Stimulated activated naive CD4-positive, alpha-beta T cell treated with Interleukin-2 at 50 U/mL for 16 hours (primary cell): ENCODE data around the gene AFDN.

Experiments
- DNase-seq: peaks from one replicate; lab custom pipeline; 2025; lab: John Stamatoyannopoulos, UW

AFDN gene

DNA sequence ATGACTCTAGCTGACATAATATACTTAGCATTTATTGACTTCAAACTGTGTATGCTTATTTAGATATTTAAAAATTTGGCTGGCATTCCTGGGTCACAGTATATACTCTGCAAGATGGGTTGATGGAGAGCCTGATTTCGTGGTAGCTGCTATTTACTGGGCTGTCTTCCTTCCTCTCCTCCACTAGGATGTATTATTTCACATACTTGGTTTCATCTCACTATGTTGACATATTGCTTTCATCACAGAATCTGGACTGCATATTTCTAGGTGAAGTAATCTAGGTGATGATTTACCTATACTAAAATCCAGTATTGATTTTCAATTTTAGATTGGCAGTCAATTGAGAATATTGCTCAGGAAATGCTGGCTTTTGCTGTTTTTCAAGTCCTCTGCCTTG is 15.7 kb downstream of the AFDN start:
- DNase-seq: no peak

DNA sequence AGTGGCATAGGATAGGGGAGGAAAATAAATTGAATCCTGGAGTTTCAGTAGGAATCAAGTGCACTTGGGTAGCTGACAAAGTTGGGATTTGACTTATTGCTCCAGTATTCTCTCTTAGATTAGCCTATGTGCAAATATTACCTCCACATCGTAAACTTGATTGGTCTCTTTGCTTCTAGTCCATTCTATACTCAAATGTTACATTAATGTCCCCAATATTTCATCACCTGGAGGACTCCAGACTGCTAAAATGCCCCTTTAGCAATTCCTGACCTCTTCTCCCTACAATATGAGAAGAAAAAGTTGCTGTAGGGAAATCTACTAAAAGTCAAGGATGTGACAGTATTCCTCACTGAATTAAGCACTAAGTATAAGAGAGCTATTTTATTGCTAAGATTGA is 16.3 kb downstream of the AFDN start:
- DNase-seq: no peak

DNA sequence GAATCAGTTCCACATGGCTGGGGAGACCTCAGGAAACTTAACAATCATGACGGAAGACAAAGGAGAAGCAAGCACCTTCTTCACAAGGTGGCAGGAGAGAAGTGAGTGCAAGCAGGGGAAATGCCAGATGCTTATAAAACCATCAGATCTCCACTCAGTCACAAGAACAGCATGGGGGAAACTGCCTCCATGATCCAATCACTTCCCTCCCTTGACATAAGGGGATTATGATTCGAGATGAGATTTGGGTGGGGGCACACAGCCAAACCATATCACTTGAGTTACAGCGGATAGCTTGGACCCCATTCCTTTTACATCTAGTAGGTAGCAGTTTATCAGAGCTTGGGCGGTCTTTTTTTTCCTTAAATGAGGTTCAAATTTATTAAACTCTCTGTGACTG is 19.1 kb downstream of the AFDN start:
- DNase-seq: no peak

DNA sequence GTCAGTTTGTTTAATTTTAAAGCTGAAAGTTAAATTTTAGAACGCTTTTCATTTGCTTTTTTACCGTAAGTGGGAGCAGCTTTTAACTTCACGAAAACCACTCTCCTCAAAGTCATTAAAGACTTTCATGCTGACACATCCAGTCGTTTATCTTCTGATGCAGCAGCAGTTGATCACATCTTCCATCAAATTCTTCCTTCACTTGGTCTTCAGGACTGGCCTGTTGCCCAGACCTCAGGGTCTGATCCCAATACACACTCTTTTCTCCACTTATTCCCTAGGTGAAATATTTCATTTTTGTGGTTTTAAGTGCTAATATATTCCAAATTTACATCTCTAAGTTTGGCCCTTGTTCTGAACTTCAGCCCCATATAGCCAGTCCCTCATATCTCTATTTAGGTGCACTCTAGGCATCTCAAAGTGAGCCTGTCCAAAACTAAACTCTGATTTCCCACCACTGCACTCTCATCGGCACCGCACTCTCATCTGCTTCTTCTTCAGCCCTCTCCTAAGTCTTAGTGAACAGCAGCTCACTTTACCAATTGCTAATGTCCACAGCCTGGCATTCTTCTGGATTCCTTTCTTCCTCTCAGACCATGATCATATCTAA is 20.4 kb downstream of the AFDN start:
- no peak for DNase-seq

DNA sequence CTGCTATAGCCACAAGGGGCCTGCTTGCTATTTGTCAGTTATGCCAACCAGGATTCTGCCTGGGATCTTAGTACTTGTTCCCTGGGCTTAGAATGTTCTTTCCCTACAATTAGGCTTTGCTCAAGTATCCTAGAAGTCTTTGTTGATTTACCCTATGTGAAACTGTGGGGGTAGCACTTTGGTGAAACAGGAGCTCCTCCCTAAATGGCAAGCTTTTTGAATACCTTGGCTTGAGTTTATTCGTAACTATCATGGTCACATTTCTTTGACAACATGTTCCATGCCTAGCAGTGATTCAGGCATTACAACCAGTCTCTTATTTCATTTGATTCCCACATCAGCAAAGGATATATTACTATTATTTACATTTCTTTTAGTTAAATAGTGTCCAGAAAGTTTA is 21.2 kb downstream of the AFDN start:
- no peak for DNase-seq

DNA sequence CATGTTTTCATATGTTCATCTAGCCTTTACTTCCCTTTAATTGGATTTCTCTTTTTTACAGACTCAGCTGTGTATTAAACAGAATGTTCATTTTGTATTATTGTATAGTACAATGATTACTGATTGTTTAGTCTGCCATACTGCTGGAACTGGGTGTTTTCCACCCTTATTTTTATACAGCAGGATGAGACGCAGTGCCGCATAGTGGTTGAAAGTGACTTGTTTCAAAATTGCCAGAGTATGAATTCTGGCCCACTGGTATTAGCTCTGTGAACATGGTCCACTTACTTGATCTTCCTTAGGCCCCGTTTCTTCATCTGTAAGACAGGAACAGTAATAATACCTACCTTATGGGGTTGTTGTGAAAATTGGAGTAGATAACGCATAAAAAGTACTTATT is 22.1 kb downstream of the AFDN start:
- no peak for DNase-seq

DNA sequence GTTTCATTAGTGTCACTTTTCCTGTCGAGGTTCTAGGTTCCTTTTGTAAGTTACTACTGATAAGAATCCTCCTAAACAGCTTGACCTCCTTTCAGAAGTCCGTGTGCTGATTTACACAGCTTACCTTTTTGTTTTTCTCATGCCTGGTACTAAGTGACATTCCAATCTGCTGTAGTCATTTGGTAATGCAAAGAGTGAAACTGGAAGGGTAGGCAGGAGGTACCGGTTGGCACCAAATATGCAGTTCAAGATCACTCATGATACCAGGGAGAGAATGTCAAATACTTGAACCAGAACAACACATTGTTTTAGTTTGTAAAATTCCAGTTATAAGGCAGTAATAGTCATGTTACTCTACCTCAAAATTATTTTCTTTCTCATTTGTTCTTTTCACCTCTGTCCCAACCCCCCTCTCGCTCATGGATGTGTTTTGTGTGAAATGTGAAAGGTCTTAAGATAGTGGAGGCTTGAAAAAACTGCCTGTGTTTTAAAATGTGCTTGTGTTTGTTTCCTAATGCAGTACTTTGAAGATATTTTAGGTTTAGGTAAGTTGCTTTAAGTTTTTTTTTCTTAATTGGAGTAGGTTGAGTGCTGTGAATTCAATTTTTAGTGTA is 23.2 kb downstream of the AFDN start:
- no peak for DNase-seq

DNA sequence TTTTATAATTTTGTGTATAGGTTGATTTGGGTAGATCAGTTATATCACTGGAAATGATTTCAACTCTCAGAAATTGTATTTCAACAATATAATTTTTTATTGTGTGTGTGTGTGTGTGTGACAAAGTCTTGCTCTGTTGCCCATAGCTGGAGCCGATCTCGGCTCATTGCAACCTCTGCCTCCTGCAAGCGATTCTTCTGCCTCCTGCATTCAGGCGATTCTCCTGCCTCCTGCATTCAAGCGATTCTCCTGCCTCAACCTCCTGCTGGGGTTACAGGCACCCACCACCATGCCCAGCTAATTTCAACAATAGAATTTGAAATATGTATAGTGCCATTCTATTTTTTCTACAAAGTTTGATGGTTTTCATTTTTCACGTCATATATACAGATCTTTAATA is 24.1 kb downstream of the AFDN start:
- DNase-seq: no peak

DNA sequence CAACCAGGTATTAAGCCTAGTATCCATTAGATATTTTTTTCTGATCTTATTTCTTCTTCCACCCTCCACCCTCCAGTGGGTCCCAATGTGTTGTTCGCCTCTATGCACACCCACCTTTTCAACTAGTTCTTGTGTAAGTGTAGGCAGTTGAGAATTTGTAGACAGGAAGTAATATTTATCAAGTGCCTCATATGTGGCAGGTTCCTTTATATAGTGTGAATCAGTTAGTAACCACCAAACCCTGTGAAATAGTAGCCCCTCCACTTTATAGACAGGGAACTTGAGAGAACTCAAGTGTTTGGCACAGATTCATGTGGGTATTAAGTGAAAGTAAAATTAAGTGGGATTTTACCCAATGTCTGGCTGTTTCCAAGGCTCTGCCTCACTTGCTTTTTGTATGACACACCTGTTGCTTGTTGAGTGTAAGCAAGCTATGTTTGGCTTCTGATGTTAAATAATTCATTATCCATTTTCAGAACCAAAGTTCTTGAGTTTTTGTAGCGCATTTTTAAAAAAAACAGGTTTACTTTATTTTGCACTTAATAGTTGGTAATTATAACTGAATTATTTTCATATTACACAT is 24.8 kb downstream of the AFDN start:
- DNase-seq: no peak

DNA sequence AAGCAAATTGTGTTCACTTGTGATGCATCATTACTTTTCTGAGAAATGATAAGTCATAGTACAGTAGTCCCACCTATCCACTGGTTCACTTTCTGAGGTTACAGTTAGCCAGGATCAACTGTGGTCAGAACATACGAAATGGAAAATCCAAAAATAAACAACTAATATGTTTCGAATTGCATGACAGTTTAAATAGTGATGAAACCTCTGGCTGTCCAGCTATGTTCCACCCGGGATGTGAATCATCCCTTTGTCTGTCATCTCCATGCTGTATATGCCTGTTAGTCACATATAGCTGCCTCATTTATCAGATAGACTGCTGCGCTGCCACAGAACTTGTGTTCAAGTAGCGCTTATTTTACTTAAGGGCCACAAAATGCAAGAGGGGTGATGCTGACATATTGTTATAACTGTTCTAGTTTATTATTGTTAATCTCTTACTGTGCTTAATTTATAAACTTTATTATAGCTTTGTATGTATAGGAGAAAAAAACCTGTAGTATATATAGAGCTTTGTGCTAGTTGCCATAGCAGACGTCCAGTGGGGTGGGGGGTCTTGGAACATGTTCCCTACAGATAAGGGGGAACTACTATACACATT is 29.2 kb downstream of the AFDN start:
- DNase-seq: peak; percentile 3

DNA sequence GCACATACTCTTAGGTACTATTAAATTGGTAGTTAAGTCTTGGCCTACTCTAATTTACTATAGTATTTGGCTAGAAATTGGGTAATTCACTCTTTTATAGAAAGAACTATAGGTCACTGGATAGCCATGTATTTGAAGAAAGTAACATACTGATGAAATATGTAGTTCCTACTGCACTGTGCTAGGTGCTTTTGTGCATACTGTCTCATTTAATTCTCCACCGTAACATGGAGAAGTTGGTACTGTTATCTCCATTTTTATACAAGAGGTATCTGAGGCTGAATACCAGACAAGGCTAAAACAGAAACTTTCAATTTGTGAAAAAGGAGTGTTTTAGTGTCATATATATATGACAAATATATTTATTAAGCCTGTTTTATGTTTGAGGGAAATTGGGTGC is 29.8 kb downstream of the AFDN start:
- DNase-seq: no peak

DNA sequence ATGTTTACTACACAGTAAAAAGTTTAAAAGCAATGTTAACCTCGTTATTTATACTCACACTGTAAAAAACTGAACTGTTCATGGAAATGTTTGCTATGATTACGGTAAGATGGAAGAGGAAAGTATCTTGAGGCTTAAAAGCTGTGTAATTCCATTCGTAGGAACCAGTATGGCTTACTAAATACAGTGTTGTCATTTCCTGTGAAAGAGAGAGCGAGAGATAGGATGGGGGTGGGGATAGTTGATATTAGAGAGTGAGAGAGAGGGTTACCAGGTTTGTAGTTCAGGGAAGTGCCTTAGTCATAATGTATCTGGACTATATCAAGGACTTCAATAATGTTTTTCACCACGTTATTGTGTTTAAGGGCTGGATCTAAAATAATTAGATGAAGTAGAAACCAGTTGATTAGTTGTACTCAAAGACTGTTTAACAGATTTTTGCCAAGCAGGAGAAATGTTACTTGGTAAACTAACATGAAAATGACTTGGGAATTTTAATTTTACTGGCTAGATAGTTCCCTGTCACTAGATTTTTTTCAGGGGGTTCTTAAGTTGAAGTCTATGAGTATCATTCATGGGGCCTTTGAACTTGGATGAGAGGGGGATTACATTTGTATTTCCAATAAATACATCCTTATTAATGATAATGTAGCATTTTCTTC is 30.4 kb downstream of the AFDN start:
- DNase-seq: no peak

DNA sequence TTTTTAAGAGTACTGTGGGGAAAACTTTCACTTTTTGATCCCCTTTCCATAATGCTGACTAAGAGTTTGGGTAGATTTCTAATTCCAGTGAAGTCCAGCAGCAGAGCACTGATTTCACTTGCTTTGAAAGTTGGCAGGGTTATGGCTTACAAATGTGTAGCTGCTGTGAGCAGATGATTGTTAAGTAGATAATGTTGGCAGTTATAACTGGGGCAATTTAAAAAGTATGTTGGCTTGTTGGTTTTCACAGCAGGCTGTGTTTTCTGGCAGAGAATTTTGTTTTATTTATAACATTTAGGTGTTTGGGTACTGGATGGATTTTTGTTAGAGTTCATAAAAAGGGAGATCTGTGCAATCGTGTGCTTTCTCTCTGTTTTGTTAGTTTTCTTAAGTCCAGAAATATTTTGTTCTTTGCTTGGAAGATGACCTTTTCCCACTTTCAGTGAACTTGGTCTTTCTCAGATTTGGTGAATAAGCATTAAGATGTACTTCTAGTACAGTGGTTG is 31.4 kb downstream of the AFDN start:
- no peak for DNase-seq

DNA sequence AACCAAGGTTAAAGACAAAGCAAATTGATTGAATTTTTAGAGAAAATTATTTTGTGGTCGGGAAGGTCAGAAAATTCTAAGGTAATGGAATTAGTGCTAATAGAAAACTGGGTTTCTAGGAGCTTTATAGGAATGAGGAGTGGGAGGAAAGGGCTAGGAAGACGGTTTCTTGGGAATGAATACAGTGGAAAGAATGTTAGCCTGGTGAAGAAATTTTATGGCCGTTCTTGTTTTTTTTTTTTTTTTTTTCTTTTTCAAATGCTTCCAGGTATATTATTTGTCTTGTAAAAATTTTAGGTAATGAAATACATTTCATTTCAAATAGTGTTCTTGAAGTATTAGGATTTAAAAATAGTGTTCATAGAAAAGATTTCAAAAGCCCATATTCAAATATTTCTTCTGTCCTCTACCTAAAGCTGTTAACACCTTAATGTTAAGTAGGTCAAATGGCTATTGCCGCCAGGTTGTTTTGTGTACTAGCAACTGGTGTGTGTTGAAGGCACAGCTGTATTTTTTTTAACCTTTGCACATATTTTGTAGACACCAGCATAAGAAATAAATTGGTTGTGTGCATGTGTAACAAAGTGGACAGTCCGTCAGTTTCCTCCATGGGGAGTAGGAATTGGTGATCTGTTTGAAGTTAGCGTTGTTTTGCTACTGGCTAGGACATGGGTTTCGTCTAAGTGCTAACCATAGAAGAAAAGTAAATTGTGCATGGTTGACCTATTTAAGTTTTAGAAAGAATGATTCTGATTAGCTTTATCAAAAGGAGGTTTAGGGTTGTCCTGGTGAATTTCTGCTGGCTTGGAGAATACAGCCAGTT is 32.3 kb downstream of the AFDN start:
- no peak for DNase-seq

DNA sequence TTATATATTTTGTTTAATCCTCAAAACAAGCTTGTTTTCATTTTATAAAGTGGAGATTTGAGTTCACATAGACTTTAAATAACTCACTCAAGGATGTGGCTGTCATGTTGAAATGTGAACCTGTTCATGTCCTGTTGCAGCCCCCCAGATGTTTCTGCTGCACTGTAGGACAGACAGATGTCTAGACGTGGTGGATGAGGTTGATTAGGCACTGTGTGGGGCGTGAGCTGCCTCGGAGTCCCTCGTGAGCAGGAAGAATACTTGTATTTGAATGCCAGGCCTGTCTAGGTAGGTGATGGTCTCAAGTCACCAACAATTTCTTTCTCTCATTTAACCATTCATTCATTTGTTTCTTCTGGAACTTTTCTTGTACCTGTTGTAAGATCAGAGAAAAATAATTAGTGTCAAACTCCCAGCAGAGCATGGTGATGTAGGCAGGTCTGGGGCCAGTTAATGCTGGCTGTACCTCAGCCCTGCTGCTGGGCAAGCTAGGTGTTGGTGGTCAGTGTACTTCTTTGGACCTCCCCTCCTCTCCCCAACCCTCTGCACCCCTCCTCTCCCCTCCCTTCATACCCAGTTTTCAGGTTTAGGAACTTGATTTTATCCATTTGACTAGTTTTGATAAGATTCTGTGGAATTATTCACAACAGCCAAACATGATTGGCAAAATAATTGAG is 34.0 kb downstream of the AFDN start:
- no peak for DNase-seq

DNA sequence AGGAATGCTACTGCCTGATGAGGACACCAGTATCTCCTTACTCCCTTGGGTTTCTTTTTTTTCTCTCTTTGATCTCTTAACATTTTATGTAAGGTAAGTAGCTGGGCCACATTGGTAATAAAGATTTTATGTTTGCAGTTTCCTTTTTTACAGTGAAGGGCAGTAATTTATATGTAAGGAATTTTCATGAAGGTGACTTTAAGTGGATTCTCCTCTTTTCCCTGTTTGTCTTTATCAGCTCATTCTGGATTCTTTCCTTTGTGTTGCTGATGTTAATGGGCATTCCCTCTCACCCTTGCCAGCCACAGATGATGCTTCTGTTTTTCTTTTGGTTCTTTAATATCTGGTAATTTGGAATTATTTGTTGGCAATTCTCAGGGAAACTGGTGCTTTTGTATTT is 34.7 kb downstream of the AFDN start:
- no peak for DNase-seq

DNA sequence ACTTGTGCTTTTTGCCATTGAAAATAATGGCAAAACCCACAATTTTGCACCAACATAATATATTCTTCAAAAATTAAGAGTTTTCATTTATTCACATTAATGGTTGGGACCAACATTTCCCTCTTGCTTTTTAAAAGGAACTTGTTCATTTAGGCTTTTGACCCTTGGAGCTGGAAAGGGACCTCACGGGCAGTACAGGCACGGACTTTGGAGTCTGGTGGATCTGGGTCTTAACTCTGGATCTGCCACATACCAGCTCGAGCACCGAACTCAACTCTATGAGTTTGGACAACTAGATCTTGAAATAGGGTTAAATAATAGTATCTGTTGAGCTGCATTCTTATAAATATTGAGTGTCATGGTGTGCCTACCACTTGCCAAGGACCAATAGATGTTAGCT is 37.2 kb downstream of the AFDN start:
- no peak for DNase-seq

DNA sequence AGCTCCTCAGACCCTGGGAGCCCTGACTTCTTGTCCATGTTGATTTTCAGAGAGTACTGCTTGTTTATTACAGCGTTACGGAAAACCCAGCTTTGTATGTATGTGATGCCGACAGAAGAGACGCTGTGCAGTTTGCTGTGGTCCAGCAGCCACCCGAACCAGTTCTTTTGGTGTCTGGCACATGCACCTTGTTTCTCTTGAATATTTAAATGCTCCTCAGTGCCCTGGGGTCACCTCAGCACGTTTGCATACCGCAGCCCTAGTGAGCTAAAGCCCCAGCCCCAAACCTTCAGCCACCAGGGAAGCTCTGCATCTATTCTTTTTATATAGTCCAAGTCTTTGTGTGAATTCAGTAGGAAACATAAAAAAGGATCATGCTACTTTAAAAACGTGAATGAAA is 39.9 kb downstream of the AFDN start:
- no peak for DNase-seq

DNA sequence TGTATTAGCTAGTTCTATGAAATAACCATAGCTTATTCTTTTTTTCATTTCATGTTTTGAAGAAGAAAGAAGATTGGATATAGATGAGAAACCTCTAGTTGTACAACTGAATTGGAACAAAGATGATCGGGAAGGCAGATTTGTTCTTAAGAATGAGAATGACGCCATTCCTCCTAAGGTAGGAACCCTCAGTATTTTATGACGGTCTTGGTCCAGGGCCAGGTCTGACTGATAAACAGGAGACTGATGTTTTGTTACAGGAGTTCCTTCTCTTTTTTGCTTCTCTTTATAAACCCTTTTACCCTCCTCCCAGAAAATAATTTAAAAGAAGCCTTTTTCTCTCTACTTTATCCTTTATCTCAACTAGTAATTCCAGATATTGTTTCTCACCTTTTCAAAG is 43.6 kb downstream of the AFDN start:
- DNase-seq: no peak

DNA sequence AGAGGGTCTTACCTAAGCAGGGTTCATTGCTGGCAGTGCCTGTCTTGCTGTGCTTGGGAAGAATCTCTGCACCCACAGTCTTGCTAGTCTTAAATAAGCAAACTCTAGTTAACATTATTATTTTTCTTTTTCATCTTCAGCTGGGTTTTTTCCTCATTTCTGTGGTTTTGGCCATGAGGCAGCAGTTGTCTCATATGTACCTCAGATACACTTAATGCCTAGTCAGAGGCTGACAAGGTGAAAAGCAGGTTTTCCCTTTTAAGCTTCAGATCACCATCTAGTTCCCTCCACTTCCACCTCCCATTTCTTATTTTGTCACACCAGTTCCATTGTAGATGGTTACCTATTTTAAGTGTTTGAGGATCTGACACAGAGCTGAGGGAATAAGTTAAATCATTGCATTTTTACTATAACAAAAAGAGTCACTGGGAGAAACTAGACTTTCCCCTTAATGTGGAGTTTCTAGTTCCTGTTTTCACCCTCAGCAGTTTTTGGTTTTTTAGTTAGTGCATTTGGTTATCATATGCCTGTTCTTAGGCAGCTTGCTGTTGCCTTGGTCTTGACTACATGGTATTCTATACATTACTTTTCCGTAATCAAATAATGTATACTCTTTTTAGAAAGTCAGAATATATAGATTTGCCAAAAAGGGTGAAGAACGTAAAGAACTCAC is 46.0 kb downstream of the AFDN start:
- no peak for DNase-seq
